Measurements from ENCODE around the gene XAGE2. TPM values are rescaled to one million over a fixed set of nuclear protein-coding genes. Genes with fewer than 3 reads are reported as not detected.

Gene XAGE2
- total RNA-seq, 1 experiment from 2014 or later = not detected

DNA sequence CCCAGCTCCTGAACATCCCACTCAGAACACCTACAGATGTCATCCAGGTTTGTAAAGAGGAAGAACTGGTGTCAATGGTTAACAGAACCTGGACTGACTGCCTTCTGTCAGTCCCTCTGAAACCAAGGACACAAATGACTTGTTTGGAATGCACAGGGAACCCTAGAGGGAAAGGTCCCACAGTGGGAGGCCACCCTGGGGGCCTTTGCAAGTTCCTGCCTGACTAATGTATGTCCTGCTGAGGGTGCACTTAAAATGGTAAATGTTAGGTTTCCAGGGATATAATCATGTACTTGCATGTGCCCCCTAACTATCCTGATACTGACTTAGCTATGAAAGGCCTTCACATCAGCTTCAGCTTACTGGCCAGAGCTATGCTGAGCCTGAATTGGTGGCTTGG, 15.0 kb upstream of the XAGE2 start:
- no peaks in the 10 kb centered on the region for H3K79me2 ChIP-seq (ENCODE audit: low read length)
- no peaks in the 10 kb centered on the region for H4K20me1 ChIP-seq (ENCODE audit: insufficient read depth, low read depth, low read length)
- H3K4me1 ChIP-seq (ENCODE audit: low read length) = no peaks in the 10 kb centered on the region
- H3K9me2 ChIP-seq (replicated peaks; ENCODE audit: insufficient read depth, low read length) = no peaks in the 10 kb centered on the region
- H2AFZ ChIP-seq (ENCODE audit: low read length) = no peak overlapping the region
- H3K4me2 ChIP-seq (ENCODE audit: low read depth, low read length, poor library complexity, severe bottlenecking) = no peak overlapping the region
- no peak overlapping the region for H3K27ac ChIP-seq (ENCODE audit: low read length)
- no peaks in the 10 kb centered on the region for H3K27me3 ChIP-seq (ENCODE audit: low read length)
- H3K4me3 ChIP-seq (ENCODE audit: low read length) = no peak overlapping the region
- DNase-seq = no peak
- H3K9me3 ChIP-seq (ENCODE audit: low read length) = no peaks in the 10 kb centered on the region
- H3K36me3 ChIP-seq (ENCODE audit: insufficient read depth, low read length) = no peaks in the 10 kb centered on the region
- no peak overlapping the region for H3K9ac ChIP-seq (ENCODE audit: low read length)

GRCh38 chrX:52355108-52355507, 13.7 kb upstream of the XAGE2 start:
- DNase-seq = no peak
- H3K4me2 ChIP-seq (ENCODE audit: low read depth, low read length, poor library complexity, severe bottlenecking) = no peak overlapping the region
- no peaks in the 10 kb centered on the region for H3K27me3 ChIP-seq (ENCODE audit: low read length)
- no peaks in the 10 kb centered on the region for H3K36me3 ChIP-seq (ENCODE audit: insufficient read depth, low read length)
- no peak overlapping the region for H2AFZ ChIP-seq (ENCODE audit: low read length)
- no peaks in the 10 kb centered on the region for H4K20me1 ChIP-seq (ENCODE audit: insufficient read depth, low read depth, low read length)
- no peak overlapping the region for H3K9ac ChIP-seq (ENCODE audit: low read length)
- no peaks in the 10 kb centered on the region for H3K9me3 ChIP-seq (ENCODE audit: low read length)
- H3K79me2 ChIP-seq (ENCODE audit: low read length) = no peaks in the 10 kb centered on the region
- H3K9me2 ChIP-seq (replicated peaks; ENCODE audit: insufficient read depth, low read length) = no peaks in the 10 kb centered on the region
- no peak overlapping the region for H3K4me3 ChIP-seq (ENCODE audit: low read length)
- H3K27ac ChIP-seq (ENCODE audit: low read length) = no peak overlapping the region
- no peaks in the 10 kb centered on the region for H3K4me1 ChIP-seq (ENCODE audit: low read length)

DNA sequence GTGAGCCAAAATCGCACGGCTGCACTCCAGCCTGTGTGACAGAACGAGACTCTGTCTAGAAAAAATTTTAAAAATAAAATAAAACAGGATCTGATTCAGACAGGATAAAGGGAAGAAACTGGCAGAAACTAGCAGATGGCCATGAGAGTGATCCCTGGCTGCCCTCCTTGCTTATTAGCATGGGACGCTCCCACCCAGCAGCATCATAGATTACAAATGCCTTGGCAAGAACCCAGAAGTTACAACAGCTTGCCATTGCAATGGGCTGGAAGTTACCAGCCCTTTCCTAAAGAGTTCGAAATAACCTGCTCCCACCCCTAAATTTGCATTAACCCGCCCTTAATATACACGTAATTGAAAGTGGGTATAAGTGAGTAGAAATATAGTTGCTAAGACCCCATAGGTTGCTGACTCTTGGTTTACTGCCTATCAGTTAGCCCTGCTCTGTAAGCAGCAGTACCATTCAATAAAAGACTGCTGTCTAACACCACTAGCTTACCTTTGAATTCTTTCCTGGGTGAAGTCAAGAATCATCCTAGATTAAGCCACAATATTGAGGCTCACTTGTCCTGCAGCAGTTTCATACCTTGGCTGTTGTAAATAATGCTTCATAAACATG, 9.1 kb upstream of the XAGE2 start:
- Histone ChIP-seq H2AFZ (ENCODE audit: low read length) (no peak overlapping the region), H3K4me1 (ENCODE audit: low read length) (no peaks in the 10 kb centered on the region), H3K9me3 (ENCODE audit: low read length) (no peaks in the 10 kb centered on the region), H3K4me3 (ENCODE audit: low read length) (no peak overlapping the region), H3K36me3 (ENCODE audit: insufficient read depth, low read length) (no peaks in the 10 kb centered on the region), H3K79me2 (ENCODE audit: low read length) (no peaks in the 10 kb centered on the region), H3K4me2 (ENCODE audit: low read depth, low read length, poor library complexity, severe bottlenecking) (no peak overlapping the region), H3K27ac (ENCODE audit: low read length) (no peak overlapping the region), H3K9me2 (replicated peaks; ENCODE audit: insufficient read depth, low read length) (no peaks in the 10 kb centered on the region), H4K20me1 (ENCODE audit: insufficient read depth, low read depth, low read length) (no peaks in the 10 kb centered on the region), H3K27me3 (ENCODE audit: low read length) (no peaks in the 10 kb centered on the region), H3K9ac (ENCODE audit: low read length) (no peak overlapping the region)
- no peak for DNase-seq

- Histone ChIP-seq H3K4me1 (ENCODE audit: low read length) (no peaks in the 10 kb centered on the region), H3K4me3 (ENCODE audit: low read length) (no peak overlapping the region)
Measured at GRCh38 chrX:52361941-52362340, 6.9 kb upstream of the XAGE2 start.

GRCh38 chrX:52363247-52363883, 5.5 kb upstream of the XAGE2 start:
- no peaks in the 10 kb centered on the region for H3K9me3 ChIP-seq (ENCODE audit: low read length)
- no peak overlapping the region for H2AFZ ChIP-seq (ENCODE audit: low read length)
- H3K27me3 ChIP-seq (ENCODE audit: low read length) = no peaks in the 10 kb centered on the region
- H3K9me2 ChIP-seq (replicated peaks; ENCODE audit: insufficient read depth, low read length) = no peaks in the 10 kb centered on the region
- H4K20me1 ChIP-seq (ENCODE audit: insufficient read depth, low read depth, low read length) = no peaks in the 10 kb centered on the region
- no peaks in the 10 kb centered on the region for H3K79me2 ChIP-seq (ENCODE audit: low read length)
- no peak overlapping the region for H3K27ac ChIP-seq (ENCODE audit: low read length)
- no peaks in the 10 kb centered on the region for H3K4me1 ChIP-seq (ENCODE audit: low read length)
- H3K4me2 ChIP-seq (ENCODE audit: low read depth, low read length, poor library complexity, severe bottlenecking) = no peak overlapping the region
- H3K36me3 ChIP-seq (ENCODE audit: insufficient read depth, low read length) = no peaks in the 10 kb centered on the region
- no peak overlapping the region for H3K9ac ChIP-seq (ENCODE audit: low read length)
- no peak overlapping the region for H3K4me3 ChIP-seq (ENCODE audit: low read length)
- DNase-seq = no peak

More at GRCh38 chrX:52361941-52362340, 6.9 kb upstream of the XAGE2 start:
- no peak for DNase-seq
- H3K9me3 ChIP-seq (ENCODE audit: low read length) = no peaks in the 10 kb centered on the region
- H3K27ac ChIP-seq (ENCODE audit: low read length) = no peak overlapping the region
- no peaks in the 10 kb centered on the region for H4K20me1 ChIP-seq (ENCODE audit: insufficient read depth, low read depth, low read length)
- H2AFZ ChIP-seq (ENCODE audit: low read length) = no peak overlapping the region
- no peak overlapping the region for H3K4me2 ChIP-seq (ENCODE audit: low read depth, low read length, poor library complexity, severe bottlenecking)
- no peaks in the 10 kb centered on the region for H3K27me3 ChIP-seq (ENCODE audit: low read length)
- H3K36me3 ChIP-seq (ENCODE audit: insufficient read depth, low read length) = no peaks in the 10 kb centered on the region
- no peaks in the 10 kb centered on the region for H3K9me2 ChIP-seq (replicated peaks; ENCODE audit: insufficient read depth, low read length)
- H3K79me2 ChIP-seq (ENCODE audit: low read length) = no peaks in the 10 kb centered on the region
- H3K9ac ChIP-seq (ENCODE audit: low read length) = no peak overlapping the region

GRCh38 chrX:52378870-52379269, 10.0 kb downstream of the XAGE2 start:
- no peaks in the 10 kb centered on the region for H3K36me3 ChIP-seq (ENCODE audit: insufficient read depth, low read length)
- H3K79me2 ChIP-seq (ENCODE audit: low read length) = no peaks in the 10 kb centered on the region
- no peaks in the 10 kb centered on the region for H3K9me3 ChIP-seq (ENCODE audit: low read length)
- H3K4me3 ChIP-seq (ENCODE audit: low read length) = no peak overlapping the region
- no peak overlapping the region for H3K4me2 ChIP-seq (ENCODE audit: low read depth, low read length, poor library complexity, severe bottlenecking)
- H4K20me1 ChIP-seq (ENCODE audit: insufficient read depth, low read depth, low read length) = no peaks in the 10 kb centered on the region
- H3K4me1 ChIP-seq (ENCODE audit: low read length) = no peaks in the 10 kb centered on the region
- H3K9ac ChIP-seq (ENCODE audit: low read length) = no peak overlapping the region
- H3K27ac ChIP-seq (ENCODE audit: low read length) = no peak overlapping the region
- H3K9me2 ChIP-seq (replicated peaks; ENCODE audit: insufficient read depth, low read length) = no peaks in the 10 kb centered on the region
- DNase-seq = no peak
- no peaks in the 10 kb centered on the region for H3K27me3 ChIP-seq (ENCODE audit: low read length)
- H2AFZ ChIP-seq (ENCODE audit: low read length) = no peak overlapping the region

GRCh38 chrX:52380993-52381392, 12.2 kb downstream of the XAGE2 start:
- no peak overlapping the region for H2AFZ ChIP-seq (ENCODE audit: low read length)
- no peaks in the 10 kb centered on the region for H3K36me3 ChIP-seq (ENCODE audit: insufficient read depth, low read length)
- no peak overlapping the region for H3K27ac ChIP-seq (ENCODE audit: low read length)
- H4K20me1 ChIP-seq (ENCODE audit: insufficient read depth, low read depth, low read length) = no peaks in the 10 kb centered on the region
- no peaks in the 10 kb centered on the region for H3K9me2 ChIP-seq (replicated peaks; ENCODE audit: insufficient read depth, low read length)
- H3K4me1 ChIP-seq (ENCODE audit: low read length) = no peaks in the 10 kb centered on the region
- H3K9ac ChIP-seq (ENCODE audit: low read length) = no peak overlapping the region
- no peaks in the 10 kb centered on the region for H3K27me3 ChIP-seq (ENCODE audit: low read length)
- no peak overlapping the region for H3K4me2 ChIP-seq (ENCODE audit: low read depth, low read length, poor library complexity, severe bottlenecking)
- DNase-seq = no peak
- no peaks in the 10 kb centered on the region for H3K9me3 ChIP-seq (ENCODE audit: low read length)
- H3K4me3 ChIP-seq (ENCODE audit: low read length) = no peak overlapping the region
- no peaks in the 10 kb centered on the region for H3K79me2 ChIP-seq (ENCODE audit: low read length)

GRCh38 chrX:52410439-52411394, 41.9 kb downstream of the XAGE2 start:
- H3K27ac ChIP-seq (ENCODE audit: low read length) = no peak overlapping the region
- no peak overlapping the region for H3K4me2 ChIP-seq (ENCODE audit: low read depth, low read length, poor library complexity, severe bottlenecking)
- no peaks in the 10 kb centered on the region for H3K27me3 ChIP-seq (ENCODE audit: low read length)
- no peak for DNase-seq
- H2AFZ ChIP-seq (ENCODE audit: low read length) = no peak overlapping the region
- no peak overlapping the region for H3K9ac ChIP-seq (ENCODE audit: low read length)
- H3K79me2 ChIP-seq (ENCODE audit: low read length) = no peaks in the 10 kb centered on the region
- no peak overlapping the region for H3K4me3 ChIP-seq (ENCODE audit: low read length)
- H3K9me2 ChIP-seq (replicated peaks; ENCODE audit: insufficient read depth, low read length) = no peaks in the 10 kb centered on the region
- no peaks in the 10 kb centered on the region for H3K36me3 ChIP-seq (ENCODE audit: insufficient read depth, low read length)
- H3K4me1 ChIP-seq (ENCODE audit: low read length) = no peaks in the 10 kb centered on the region
- no peaks in the 10 kb centered on the region for H4K20me1 ChIP-seq (ENCODE audit: insufficient read depth, low read depth, low read length)
- H3K9me3 ChIP-seq (ENCODE audit: low read length) = no peaks in the 10 kb centered on the region
